Naive thymus-derived CD8-positive, alpha-beta T cell (primary cell): ENCODE data around the gene DPP6. TPM values are rescaled to one million over a fixed set of nuclear protein-coding genes. Genes with fewer than 3 reads are reported as not detected.

Experiments used
- ATAC-seq, 2 donors: fragments of 150-1000 bp; cut with Tn5 transposase in 1 of 2; sonication (Bioruptor Pico), chemical (Tn5 transposase) in 1 of 2; 1 replicate in 1 of 2; 2 replicates in 1 of 2; pipeline ENCODE4 v1.10.0; 2021; ENCODE audit warnings: mild to moderate bottlenecking in 2 of 2, moderate library complexity in 2 of 2
- POLR2A ChIA-PET: fragments of 350-600 bp; sonication (Branson Sonifier 250); formaldehyde crosslinking; loops from one replicate; lab custom pipeline; 2021; ENCODE audit warnings: antibody characterized with exemption; lab: Charles Lee
- DNase-seq, 10 donors: peaks; one replicate each; pipeline versions ENCODE4 v3.0.0 to v3.0.0-alpha.2; 2020 to 2022
- H3K27ac Mint-ChIP-seq, 10 donors: one replicate each; pipeline ENCODE4 v1.8.0; 2020 to 2022; ENCODE audit warnings: mild to moderate bottlenecking in 10 of 10, mixed read lengths in 10 of 10, moderate library complexity in 4 of 10, inconsistent platforms in 1 of 10
- H3K27me3 Mint-ChIP-seq, 5 donors: one replicate each; pipeline ENCODE4 v1.8.0; 2021 to 2022; ENCODE audit warnings: mixed read lengths in 5 of 5
- H3K36me3 Mint-ChIP-seq, 3 donors: one replicate each; pipeline ENCODE4 v1.8.0; 2020 to 2022; ENCODE audit warnings: mixed read lengths in 3 of 3, mild to moderate bottlenecking in 2 of 3, inconsistent platforms in 1 of 3
- H3K4me1 Mint-ChIP-seq, 4 donors: one replicate each; pipeline ENCODE4 v1.8.0; 2021 to 2022; ENCODE audit warnings: mixed read lengths in 4 of 4
- H3K4me3 Mint-ChIP-seq, 10 donors: one replicate each; pipeline ENCODE4 v1.8.0; 2020 to 2022; ENCODE audit warnings: mild to moderate bottlenecking in 10 of 10, mixed read lengths in 10 of 10, moderate library complexity in 6 of 10, inconsistent platforms in 1 of 10
- H3K9me3 Mint-ChIP-seq, 9 donors: one replicate each; pipeline ENCODE4 v1.8.0; 2020 to 2022; ENCODE audit warnings: mixed read lengths in 9 of 9, mild to moderate bottlenecking in 3 of 9, inconsistent platforms in 1 of 9, moderate library complexity in 1 of 9
- polyA plus RNA-seq, 3 donors: library from polyadenylated mRNA; unstranded; fragments of 300-500 nt; fragmentation: Illumina TruSeq; gene quantifications; one replicate each; pipeline ENCODE4 v1.2.3, GENCODE V29; 2021
- total RNA-seq, 8 experiments: library from RNA in 2 of 8; stranded (reverse) in 2 of 8; gene quantifications; one replicate each; pipeline ENCODE4 v1.2.3 and lab custom pipeline; 2021 to 2026

DPP6 gene
- total and polyA plus RNA-seq, 5 experiments from 2014 or later = not detected

DNA sequence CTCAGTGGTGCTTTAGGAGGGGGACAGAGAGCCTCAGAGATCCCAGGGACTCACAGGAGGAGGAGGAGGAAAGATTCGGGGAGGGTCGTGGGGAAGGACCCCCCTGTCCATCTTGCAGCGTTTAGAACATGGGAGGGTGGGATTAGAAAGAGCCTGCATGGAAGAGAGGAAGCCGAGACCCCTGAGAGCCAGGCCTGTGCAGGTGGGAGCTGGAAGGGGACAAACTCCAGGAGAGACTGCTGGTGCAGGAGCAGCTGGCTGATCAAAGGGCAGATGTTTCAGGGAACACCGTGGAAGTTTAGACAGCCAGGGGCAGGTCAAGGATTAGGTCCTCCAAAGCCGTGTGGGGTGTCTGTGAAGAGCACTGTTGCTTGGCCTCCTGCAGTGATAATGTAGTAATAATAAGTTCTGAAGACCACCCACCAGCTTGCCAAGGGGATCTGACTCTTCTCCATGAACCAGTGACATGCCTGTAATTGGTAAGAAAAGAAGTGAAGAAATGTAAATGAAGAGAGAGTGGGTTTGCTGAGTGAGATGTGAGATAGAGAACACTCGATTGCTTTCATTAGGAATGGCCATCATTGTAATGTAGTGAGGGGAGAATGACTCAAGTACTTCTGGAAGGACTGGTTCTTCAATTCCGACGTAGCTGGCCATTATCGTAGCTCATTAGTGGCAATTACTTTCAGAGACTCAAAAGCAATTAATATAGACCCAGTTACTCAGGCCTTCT, 525.1 kb downstream of the DPP6 start:
- DNase-seq (no peak), ATAC-seq (no peak)
- H3K4me1 Mint-ChIP-seq = no peaks in the 10 kb centered on the region
- peaks cover 0 to 11% (median 0%) of the 10 kb centered on the region in 9 donors for H3K9me3 Mint-ChIP-seq
- no peak overlapping the region for H3K27ac Mint-ChIP-seq
- POLR2A ChIA-PET = no interaction called here
- H3K4me3 Mint-ChIP-seq = no peak overlapping the region
- H3K27me3 Mint-ChIP-seq = peaks cover 0 to 5% (median 0%) of the 10 kb centered on the region in 5 donors
- no peaks in the 10 kb centered on the region for H3K36me3 Mint-ChIP-seq

GRCh38 chr7:154578336-154578735, 526.1 kb downstream of the DPP6 start:
- no peak for ATAC-seq
- no peak overlapping the region for H3K4me3 Mint-ChIP-seq
- H3K36me3 Mint-ChIP-seq = no peaks in the 10 kb centered on the region
- POLR2A ChIA-PET = no interaction called here
- H3K9me3 Mint-ChIP-seq = peaks cover 0 to 11% (median 0%) of the 10 kb centered on the region in 9 donors
- H3K4me1 Mint-ChIP-seq = no peaks in the 10 kb centered on the region
- DNase-seq = no peak
- H3K27me3 Mint-ChIP-seq = peaks cover 0 to 5% (median 0%) of the 10 kb centered on the region in 5 donors
- no peak overlapping the region for H3K27ac Mint-ChIP-seq

GRCh38 chr7:154579711-154580110, 527.5 kb downstream of the DPP6 start:
- ATAC-seq (no peak), DNase-seq (no peak)
- H3K9me3 Mint-ChIP-seq = peaks cover 0 to 16% (median 0%) of the 10 kb centered on the region in 9 donors
- peaks cover 0 to 5% (median 0%) of the 10 kb centered on the region in 5 donors for H3K27me3 Mint-ChIP-seq
- H3K36me3 Mint-ChIP-seq = no peaks in the 10 kb centered on the region
- H3K27ac Mint-ChIP-seq = peak overlapping the region in 1 of 10 donors; percentile 30
- H3K4me3 Mint-ChIP-seq = no peak overlapping the region
- POLR2A ChIA-PET = no interaction called here
- no peaks in the 10 kb centered on the region for H3K4me1 Mint-ChIP-seq

- Mint-ChIP-seq H3K36me3 (no peaks in the 10 kb centered on the region), H3K27me3 (peaks cover 0 to 5% (median 0%) of the 10 kb centered on the region in 5 donors), H3K27ac (no peak overlapping the region), H3K4me1 (no peaks in the 10 kb centered on the region), H3K4me3 (no peak overlapping the region), H3K9me3 (peaks cover 0 to 16% (median 0%) of the 10 kb centered on the region in 9 donors)
- POLR2A ChIA-PET = no interaction called here
- ATAC-seq (no peak), DNase-seq (no peak)
These were observed 529.2 kb downstream of the DPP6 start for GRCh38 chr7:154581251-154581890.

GRCh38 chr7:154583454-154583853, 531.3 kb downstream of the DPP6 start:
- Mint-ChIP-seq H3K27ac (no peak overlapping the region), H3K4me3 (no peak overlapping the region), H3K36me3 (no peaks in the 10 kb centered on the region), H3K27me3 (no peaks in the 10 kb centered on the region), H3K4me1 (no peaks in the 10 kb centered on the region), H3K9me3 (peaks cover 0 to 16% (median 0%) of the 10 kb centered on the region in 9 donors)
- no peak for ATAC-seq
- DNase-seq = no peak
- POLR2A ChIA-PET = no interaction called here

DNA sequence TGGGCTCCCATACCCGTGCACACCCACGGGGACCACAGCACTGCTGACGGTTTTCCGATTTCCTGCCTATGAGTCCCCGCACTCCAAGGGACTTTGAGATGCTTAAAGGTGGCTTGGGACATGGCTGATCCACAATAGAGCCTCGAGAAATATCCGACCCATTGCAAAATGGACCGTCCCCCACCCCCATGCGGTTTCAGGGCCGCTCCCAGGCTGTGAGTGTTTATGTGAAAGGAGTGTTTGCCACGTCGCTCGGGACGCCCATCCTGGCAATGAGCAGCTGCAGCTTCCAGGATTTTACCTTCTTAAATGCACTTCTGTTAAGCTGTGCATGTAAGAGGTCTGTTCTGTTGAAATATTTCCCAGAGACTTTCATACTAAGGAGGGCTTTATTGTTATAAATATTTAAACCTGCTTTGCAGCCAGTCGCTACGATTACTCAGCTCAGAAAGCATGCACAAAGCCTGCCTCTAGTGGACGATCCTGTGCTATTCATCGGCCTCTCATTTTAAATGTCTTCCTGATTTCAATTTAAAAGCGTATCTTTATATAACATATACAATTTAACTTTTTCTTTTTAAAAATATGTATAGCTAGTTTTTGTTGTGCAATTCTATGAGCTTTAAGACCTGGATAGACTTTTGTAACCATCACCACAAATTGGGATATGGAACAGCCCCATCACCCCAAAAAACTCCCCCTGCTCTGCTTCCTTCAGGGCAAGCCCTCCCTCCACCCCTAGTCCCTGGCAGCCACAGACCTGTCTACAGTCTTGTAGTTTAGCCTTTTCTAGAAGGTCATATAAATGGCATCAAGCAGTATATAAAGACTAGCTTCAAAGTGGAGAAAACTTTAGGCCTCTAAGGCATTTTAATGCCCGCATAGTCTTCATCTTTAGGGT, 532.4 kb downstream of the DPP6 start:
- DNase-seq (no peak), ATAC-seq (no peak)
- Mint-ChIP-seq H3K4me1 (no peaks in the 10 kb centered on the region), H3K27me3 (no peaks in the 10 kb centered on the region), H3K36me3 (no peaks in the 10 kb centered on the region), H3K9me3 (peaks cover 0 to 16% (median 0%) of the 10 kb centered on the region in 9 donors), H3K4me3 (no peak overlapping the region), H3K27ac (no peak overlapping the region)
- POLR2A ChIA-PET = no interaction called here

GRCh38 chr7:154587792-154588191, 535.6 kb downstream of the DPP6 start:
- DNase-seq (no peak), ATAC-seq (no peak)
- H3K4me3 Mint-ChIP-seq = no peak overlapping the region
- POLR2A ChIA-PET = no interaction called here
- H3K4me1 Mint-ChIP-seq = no peaks in the 10 kb centered on the region
- H3K9me3 Mint-ChIP-seq = peaks cover 0 to 16% (median 3%) of the 10 kb centered on the region in 9 donors
- no peaks in the 10 kb centered on the region for H3K36me3 Mint-ChIP-seq
- no peak overlapping the region for H3K27ac Mint-ChIP-seq
- H3K27me3 Mint-ChIP-seq = peaks cover 0 to 7% (median 0%) of the 10 kb centered on the region in 5 donors

DNA sequence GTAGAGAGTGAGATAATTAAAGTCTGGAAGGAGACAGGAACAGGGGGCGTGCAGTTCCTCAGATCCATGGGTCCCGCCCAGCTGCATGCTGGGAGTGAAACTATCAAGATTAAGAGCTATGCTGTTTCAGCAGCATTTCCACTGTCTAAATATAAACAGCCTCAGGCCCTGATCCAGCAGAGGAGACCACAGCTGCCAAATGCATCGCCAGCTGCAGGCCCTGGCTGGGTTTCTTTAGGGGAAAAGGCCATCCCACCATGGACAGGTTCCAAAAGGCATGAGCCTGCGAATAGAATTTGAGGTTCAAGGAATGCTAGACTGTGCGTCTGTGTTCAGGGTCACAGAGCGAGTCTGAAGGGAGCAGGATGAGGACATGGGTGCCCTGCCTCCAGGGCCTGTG, 539.3 kb downstream of the DPP6 start:
- Mint-ChIP-seq H3K27me3 (peaks cover 0 to 10% (median 1%) of the 10 kb centered on the region in 5 donors), H3K36me3 (no peaks in the 10 kb centered on the region), H3K4me3 (no peak overlapping the region), H3K9me3 (peaks cover 0 to 9% (median 0%) of the 10 kb centered on the region in 9 donors), H3K27ac (no peak overlapping the region), H3K4me1 (no peaks in the 10 kb centered on the region)
- DNase-seq (no peak), ATAC-seq (no peak)
- POLR2A ChIA-PET = no interaction called here

DNA sequence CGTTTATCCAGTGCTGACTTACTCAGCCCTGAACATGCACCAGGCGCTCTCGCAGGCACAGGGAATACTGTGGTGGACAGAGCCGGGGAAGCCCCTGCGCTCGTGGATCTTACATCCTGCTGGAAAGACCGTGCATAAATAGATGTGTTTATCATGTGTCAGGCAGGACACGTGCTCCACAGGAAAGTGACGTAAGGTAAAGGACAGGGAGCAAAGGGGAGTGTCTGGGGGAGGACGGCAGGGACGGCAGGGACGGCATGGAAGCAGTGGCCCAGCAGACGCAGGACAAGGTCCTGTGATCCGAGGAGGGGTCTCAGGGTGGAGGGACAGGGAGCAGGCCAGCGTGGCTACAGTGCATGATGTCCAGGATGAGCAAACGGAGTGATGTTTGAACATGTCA, 540.2 kb downstream of the DPP6 start:
- ATAC-seq = no peak
- H3K27ac Mint-ChIP-seq = no peak overlapping the region
- no peaks in the 10 kb centered on the region for H3K36me3 Mint-ChIP-seq
- no peak for DNase-seq
- H3K27me3 Mint-ChIP-seq = peaks cover 0 to 10% (median 1%) of the 10 kb centered on the region in 5 donors
- no peaks in the 10 kb centered on the region for H3K4me1 Mint-ChIP-seq
- H3K4me3 Mint-ChIP-seq = no peak overlapping the region
- POLR2A ChIA-PET = no interaction called here
- peaks cover 0 to 9% (median 0%) of the 10 kb centered on the region in 9 donors for H3K9me3 Mint-ChIP-seq

- ATAC-seq (no peak), DNase-seq (no peak)
- H3K4me3 Mint-ChIP-seq = no peak overlapping the region
- peaks cover 0 to 5% (median 0%) of the 10 kb centered on the region in 9 donors for H3K9me3 Mint-ChIP-seq
- H3K27ac Mint-ChIP-seq = no peak overlapping the region
- POLR2A ChIA-PET = no interaction called here
- no peaks in the 10 kb centered on the region for H3K4me1 Mint-ChIP-seq
- H3K27me3 Mint-ChIP-seq = peaks cover 0 to 10% (median 0%) of the 10 kb centered on the region in 5 donors
- H3K36me3 Mint-ChIP-seq = no peaks in the 10 kb centered on the region
These were observed 546.2 kb downstream of the DPP6 start for GRCh38 chr7:154598396-154598795.

DNA sequence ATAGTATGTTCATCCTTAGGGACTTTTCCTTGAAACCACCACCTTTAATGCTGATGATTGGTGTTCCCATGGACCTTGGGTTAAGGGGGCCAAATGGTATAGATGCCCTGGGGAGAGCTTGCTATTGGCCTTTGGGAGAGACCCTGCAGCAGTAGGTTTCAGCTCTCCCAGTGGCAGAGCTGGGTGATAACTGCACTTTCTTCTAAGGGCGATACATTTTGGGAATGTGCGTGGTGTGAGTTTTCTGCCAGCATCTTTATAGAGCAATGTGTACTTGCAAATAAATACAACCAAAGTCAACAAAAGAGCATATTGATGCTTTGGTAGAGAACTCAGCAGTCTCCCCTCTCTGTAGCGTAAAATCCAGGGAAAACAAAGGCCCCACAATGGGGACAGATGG, 546.7 kb downstream of the DPP6 start:
- Mint-ChIP-seq H3K4me3 (no peak overlapping the region), H3K27me3 (peaks cover 0 to 10% (median 0%) of the 10 kb centered on the region in 5 donors), H3K36me3 (no peaks in the 10 kb centered on the region), H3K27ac (no peak overlapping the region), H3K9me3 (peaks cover 0 to 5% (median 0%) of the 10 kb centered on the region in 9 donors), H3K4me1 (no peaks in the 10 kb centered on the region)
- no peak for ATAC-seq
- no peak for DNase-seq
- POLR2A ChIA-PET = no interaction called here

GRCh38 chr7:154610903-154611302, 558.7 kb downstream of the DPP6 start:
- Mint-ChIP-seq H3K9me3 (peaks cover 0 to 15% (median 0%) of the 10 kb centered on the region in 9 donors), H3K27me3 (peaks cover 0 to 2% (median 0%) of the 10 kb centered on the region in 5 donors), H3K4me3 (no peak overlapping the region), H3K27ac (no peak overlapping the region), H3K4me1 (peaks cover 0 to 2% (median 0%) of the 10 kb centered on the region in 4 donors), H3K36me3 (no peaks in the 10 kb centered on the region)
- no peak for ATAC-seq
- POLR2A ChIA-PET = no interaction called here
- DNase-seq = no peak
